Measurements from ENCODE around the gene PRPF40A.

PRPF40A gene

DNA sequence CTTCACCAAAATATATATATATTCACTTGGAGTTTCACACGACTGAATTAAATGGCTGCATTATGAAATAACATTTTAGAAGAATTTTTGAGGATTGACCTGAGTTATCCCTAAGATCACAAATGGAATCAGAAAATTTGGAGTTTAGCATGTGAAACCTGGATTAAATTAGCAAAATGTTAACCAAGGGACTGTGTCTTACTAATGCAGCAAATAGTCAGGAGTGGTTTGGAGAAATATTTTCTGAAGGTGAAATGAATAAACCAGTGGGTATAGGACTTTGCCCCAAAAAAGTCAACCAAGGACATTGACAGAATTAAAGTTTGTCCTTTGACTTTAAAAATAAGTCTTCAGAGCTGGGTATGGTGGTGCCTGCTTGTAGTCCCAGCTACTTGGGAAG, 111.2 kb downstream of the PRPF40A start:
- DNase-seq (ENCODE audit: low read depth in 1 of 2, low spot score in 1 of 2), result no peak
- H3K4me3 ChIP-seq (replicated peaks; ENCODE audit: insufficient read depth, low read length), result no peak overlapping the region
- TF ChIP-seq POLR2AphosphoS5 (IDR thresholded peaks at IDR 0.05; ENCODE audit: low read depth), result no peak
- no peak for TF ChIP-seq SPI1 (IDR thresholded peaks at IDR 0.05; ENCODE audit: borderline replicate concordance, low read depth)
- TF ChIP-seq, protein P1, sequence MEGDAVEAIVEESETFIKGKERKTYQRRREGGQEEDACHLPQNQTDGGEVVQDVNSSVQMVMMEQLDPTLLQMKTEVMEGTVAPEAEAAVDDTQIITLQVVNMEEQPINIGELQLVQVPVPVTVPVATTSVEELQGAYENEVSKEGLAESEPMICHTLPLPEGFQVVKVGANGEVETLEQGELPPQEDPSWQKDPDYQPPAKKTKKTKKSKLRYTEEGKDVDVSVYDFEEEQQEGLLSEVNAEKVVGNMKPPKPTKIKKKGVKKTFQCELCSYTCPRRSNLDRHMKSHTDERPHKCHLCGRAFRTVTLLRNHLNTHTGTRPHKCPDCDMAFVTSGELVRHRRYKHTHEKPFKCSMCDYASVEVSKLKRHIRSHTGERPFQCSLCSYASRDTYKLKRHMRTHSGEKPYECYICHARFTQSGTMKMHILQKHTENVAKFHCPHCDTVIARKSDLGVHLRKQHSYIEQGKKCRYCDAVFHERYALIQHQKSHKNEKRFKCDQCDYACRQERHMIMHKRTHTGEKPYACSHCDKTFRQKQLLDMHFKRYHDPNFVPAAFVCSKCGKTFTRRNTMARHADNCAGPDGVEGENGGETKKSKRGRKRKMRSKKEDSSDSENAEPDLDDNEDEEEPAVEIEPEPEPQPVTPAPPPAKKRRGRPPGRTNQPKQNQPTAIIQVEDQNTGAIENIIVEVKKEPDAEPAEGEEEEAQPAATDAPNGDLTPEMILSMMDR (IDR thresholded peaks at IDR 0.05; ENCODE audit: insufficient read depth, low read length), result no peak
- TF ChIP-seq GABPA (IDR thresholded peaks at IDR 0.05; ENCODE audit: low read depth), result no peak
- TF ChIP-seq, protein P2, sequence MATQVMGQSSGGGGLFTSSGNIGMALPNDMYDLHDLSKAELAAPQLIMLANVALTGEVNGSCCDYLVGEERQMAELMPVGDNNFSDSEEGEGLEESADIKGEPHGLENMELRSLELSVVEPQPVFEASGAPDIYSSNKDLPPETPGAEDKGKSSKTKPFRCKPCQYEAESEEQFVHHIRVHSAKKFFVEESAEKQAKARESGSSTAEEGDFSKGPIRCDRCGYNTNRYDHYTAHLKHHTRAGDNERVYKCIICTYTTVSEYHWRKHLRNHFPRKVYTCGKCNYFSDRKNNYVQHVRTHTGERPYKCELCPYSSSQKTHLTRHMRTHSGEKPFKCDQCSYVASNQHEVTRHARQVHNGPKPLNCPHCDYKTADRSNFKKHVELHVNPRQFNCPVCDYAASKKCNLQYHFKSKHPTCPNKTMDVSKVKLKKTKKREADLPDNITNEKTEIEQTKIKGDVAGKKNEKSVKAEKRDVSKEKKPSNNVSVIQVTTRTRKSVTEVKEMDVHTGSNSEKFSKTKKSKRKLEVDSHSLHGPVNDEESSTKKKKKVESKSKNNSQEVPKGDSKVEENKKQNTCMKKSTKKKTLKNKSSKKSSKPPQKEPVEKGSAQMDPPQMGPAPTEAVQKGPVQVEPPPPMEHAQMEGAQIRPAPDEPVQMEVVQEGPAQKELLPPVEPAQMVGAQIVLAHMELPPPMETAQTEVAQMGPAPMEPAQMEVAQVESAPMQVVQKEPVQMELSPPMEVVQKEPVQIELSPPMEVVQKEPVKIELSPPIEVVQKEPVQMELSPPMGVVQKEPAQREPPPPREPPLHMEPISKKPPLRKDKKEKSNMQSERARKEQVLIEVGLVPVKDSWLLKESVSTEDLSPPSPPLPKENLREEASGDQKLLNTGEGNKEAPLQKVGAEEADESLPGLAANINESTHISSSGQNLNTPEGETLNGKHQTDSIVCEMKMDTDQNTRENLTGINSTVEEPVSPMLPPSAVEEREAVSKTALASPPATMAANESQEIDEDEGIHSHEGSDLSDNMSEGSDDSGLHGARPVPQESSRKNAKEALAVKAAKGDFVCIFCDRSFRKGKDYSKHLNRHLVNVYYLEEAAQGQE (IDR thresholded peaks at IDR 0.05; ENCODE audit: insufficient replicate concordance, low read depth), result no peak
- no peaks in the 10 kb centered on the region for H3K27me3 ChIP-seq (ENCODE audit: insufficient read depth, poor library complexity, severe bottlenecking)
- H3K27ac ChIP-seq (replicated peaks), result no peak overlapping the region

DNA sequence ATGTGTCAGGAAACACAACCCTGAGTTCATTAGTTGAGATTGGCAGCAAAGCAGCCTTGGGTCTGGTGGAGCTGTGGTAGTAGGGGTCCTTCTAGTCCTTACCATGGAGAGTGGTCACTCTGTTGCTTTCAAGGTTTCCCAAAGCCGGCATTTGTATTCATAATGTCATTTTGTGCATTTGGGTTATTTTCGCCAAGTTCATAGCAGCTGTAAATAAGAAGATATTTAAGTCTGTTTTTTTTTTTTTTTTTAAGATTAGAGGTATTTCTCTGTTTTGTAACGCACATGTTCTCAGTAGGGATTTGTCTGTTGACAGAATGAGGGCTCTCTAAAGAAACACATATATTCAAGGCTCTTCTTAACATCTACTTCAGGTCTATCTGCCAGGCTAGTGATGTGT, 114.1 kb downstream of the PRPF40A start:
- Histone ChIP-seq H3K27me3 (ENCODE audit: insufficient read depth, poor library complexity, severe bottlenecking) (no peaks in the 10 kb centered on the region), H3K27ac (replicated peaks) (no peak overlapping the region), H3K4me3 (replicated peaks; ENCODE audit: insufficient read depth, low read length) (no peak overlapping the region)
- DNase-seq (ENCODE audit: low read depth in 1 of 2, low spot score in 1 of 2), result no peak
- TF ChIP-seq, protein P2 (IDR thresholded peaks at IDR 0.05; ENCODE audit: insufficient replicate concordance, low read depth), result no peak
- TF ChIP-seq SPI1 (IDR thresholded peaks at IDR 0.05; ENCODE audit: borderline replicate concordance, low read depth), result no peak
- TF ChIP-seq POLR2AphosphoS5 (IDR thresholded peaks at IDR 0.05; ENCODE audit: low read depth), result no peak
- TF ChIP-seq GABPA (IDR thresholded peaks at IDR 0.05; ENCODE audit: low read depth), result no peak
- TF ChIP-seq, protein P1 (IDR thresholded peaks at IDR 0.05; ENCODE audit: insufficient read depth, low read length), result no peak

DNA sequence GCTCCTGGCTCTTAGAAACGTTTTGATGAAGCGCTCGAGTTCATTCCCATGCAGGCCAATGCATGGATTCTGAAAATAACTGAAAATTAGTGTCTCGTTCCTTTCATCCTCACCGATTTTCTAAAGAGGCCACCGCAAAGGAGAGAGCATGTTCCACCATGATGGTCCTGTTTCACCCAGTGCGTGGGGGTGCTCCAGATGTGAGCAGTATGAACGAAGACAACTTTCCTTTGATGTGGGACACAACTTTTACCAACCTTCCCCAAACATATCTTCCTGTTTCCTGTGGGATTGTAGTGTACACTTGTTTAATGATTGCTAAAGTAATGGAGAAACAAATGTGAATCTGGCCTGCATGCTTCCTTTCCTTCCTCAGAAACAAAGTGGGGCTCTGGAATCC, 114.5 kb downstream of the PRPF40A start:
- Histone ChIP-seq H3K4me3 (replicated peaks; ENCODE audit: insufficient read depth, low read length) (no peak overlapping the region), H3K27me3 (ENCODE audit: insufficient read depth, poor library complexity, severe bottlenecking) (no peaks in the 10 kb centered on the region), H3K27ac (replicated peaks) (no peak overlapping the region)
- TF ChIP-seq, protein P2 (IDR thresholded peaks at IDR 0.05; ENCODE audit: insufficient replicate concordance, low read depth), result no peak
- TF ChIP-seq, protein P1 (IDR thresholded peaks at IDR 0.05; ENCODE audit: insufficient read depth, low read length), result no peak
- DNase-seq (ENCODE audit: low read depth in 1 of 2, low spot score in 1 of 2), result no peak
